Upper lobe of left lung (tissue), 4 donors: Measurements from ENCODE around the gene PARD3B.

Source experiments
- CTCF ChIP-seq, 6 experiments: fragments of 450-650 bp in 4 of 6; fragments of 200-600 bp in 2 of 6; sonication (generic) in 2 of 6; IDR thresholded peaks; one replicate each; pipeline ENCODE4 v1.5.1; 2016 to 2019; ENCODE audit warnings: antibody characterized with exemption in 6 of 6
- EP300 ChIP-seq, 4 donors: sonication (generic); formaldehyde crosslinking; IDR thresholded peaks; one replicate each; pipeline ENCODE4 v1.5.1; 2017; ENCODE audit warnings: antibody characterized with exemption in 4 of 4, control low read depth in 2 of 4

- TF ChIP-seq CTCF (IDR thresholded peaks at IDR 0.05) (no peak), EP300 (IDR thresholded peaks at IDR 0.05) (no peak)
These were observed 401.6 kb downstream of the PARD3B start for GRCh38 chr2:204946892-204947291.
